ENCODE data around the gene KCNT1.

DNA sequence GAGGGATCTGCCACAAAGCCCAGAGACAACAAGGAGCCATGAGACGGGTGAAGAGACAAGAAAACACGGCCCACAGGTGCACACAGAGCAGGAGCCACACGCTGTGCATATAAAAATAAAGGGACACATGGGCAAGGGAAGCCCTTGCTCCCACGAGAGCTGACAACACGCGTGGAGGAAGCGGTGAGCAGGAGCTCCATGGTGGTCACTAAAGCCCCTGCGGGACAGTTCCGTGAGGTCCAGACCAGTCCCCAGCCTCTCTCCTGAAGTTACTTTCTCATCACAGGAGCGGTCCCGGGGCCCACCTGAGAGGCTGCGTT lies 114.6 kb downstream of the KCNT1 start:
- TF ChIP-seq JUN (IDR thresholded peaks at IDR 0.05) (no peak), RAD21 (conservative IDR thresholded peaks at IDR 0.05 in 1 of 2, IDR thresholded peaks at IDR 0.05 in 1 of 2) (no peak), CBX8 (IDR thresholded peaks at IDR 0.05) (no peak)
- TF ChIP-seq, protein P1, sequence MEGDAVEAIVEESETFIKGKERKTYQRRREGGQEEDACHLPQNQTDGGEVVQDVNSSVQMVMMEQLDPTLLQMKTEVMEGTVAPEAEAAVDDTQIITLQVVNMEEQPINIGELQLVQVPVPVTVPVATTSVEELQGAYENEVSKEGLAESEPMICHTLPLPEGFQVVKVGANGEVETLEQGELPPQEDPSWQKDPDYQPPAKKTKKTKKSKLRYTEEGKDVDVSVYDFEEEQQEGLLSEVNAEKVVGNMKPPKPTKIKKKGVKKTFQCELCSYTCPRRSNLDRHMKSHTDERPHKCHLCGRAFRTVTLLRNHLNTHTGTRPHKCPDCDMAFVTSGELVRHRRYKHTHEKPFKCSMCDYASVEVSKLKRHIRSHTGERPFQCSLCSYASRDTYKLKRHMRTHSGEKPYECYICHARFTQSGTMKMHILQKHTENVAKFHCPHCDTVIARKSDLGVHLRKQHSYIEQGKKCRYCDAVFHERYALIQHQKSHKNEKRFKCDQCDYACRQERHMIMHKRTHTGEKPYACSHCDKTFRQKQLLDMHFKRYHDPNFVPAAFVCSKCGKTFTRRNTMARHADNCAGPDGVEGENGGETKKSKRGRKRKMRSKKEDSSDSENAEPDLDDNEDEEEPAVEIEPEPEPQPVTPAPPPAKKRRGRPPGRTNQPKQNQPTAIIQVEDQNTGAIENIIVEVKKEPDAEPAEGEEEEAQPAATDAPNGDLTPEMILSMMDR (IDR thresholded peaks at IDR 0.05) = no peak
